ENCODE measurements around the gene ZC3H4. TPM values are rescaled to one million over a fixed set of nuclear protein-coding genes. Genes with fewer than 3 reads are reported as not detected.
"Not testable (repeated sequence)": the region's sequence is repeated elsewhere in the genome, so short reads cannot be mapped to it uniquely, and the experiment has no call there.

Gene ZC3H4
- total RNA-seq, 1 donor from 2014 or later = 23.9 TPM

- no peak for DNase-seq (ENCODE audit: low read depth)
- no peaks in the 10 kb centered on the region for H3K36me3 ChIP-seq (ENCODE audit: control insufficient read depth, insufficient read depth, low read length)
- no peak overlapping the region for H3K4me3 ChIP-seq (ENCODE audit: low read depth, low read length)
- TF ChIP-seq CTCF (IDR thresholded peaks at IDR 0.05; ENCODE audit: insufficient read depth, low read length, poor library complexity, severe bottlenecking) = no peak
- no peaks in the 10 kb centered on the region for H3K27me3 ChIP-seq (ENCODE audit: control insufficient read depth, insufficient read depth, low read length)
These were observed 11.1 kb downstream of the ZC3H4 start for GRCh38 chr19:47102346-47103060.

GRCh38 chr19:47101116-47101515 is 12.5 kb downstream of the ZC3H4 start:
- H3K36me3 ChIP-seq (ENCODE audit: control insufficient read depth, insufficient read depth, low read length); DNase-seq (ENCODE audit: low read depth); H3K4me3 ChIP-seq (ENCODE audit: low read depth, low read length); H3K27me3 ChIP-seq (ENCODE audit: control insufficient read depth, insufficient read depth, low read length): not testable (repeated sequence)

- Histone ChIP-seq H3K27me3 (ENCODE audit: control insufficient read depth, insufficient read depth, low read length) (no peaks in the 10 kb centered on the region), H3K4me3 (ENCODE audit: low read depth, low read length) (no peak overlapping the region), H3K36me3 (ENCODE audit: control insufficient read depth, insufficient read depth, low read length) (peaks cover 1% of the 10 kb centered on the region)
- DNase-seq (ENCODE audit: low read depth) = no peak
- TF ChIP-seq CTCF (IDR thresholded peaks at IDR 0.05; ENCODE audit: insufficient read depth, low read length, poor library complexity, severe bottlenecking) = no peak
These were observed 13.3 kb downstream of the ZC3H4 start for GRCh38 chr19:47100290-47100689.

- peaks cover 1% of the 10 kb centered on the region for H3K36me3 ChIP-seq (ENCODE audit: control insufficient read depth, insufficient read depth, low read length)
- no peak for TF ChIP-seq CTCF (IDR thresholded peaks at IDR 0.05; ENCODE audit: insufficient read depth, low read length, poor library complexity, severe bottlenecking)
- no peaks in the 10 kb centered on the region for H3K27me3 ChIP-seq (ENCODE audit: control insufficient read depth, insufficient read depth, low read length)
- no peak for DNase-seq (ENCODE audit: low read depth)
- H3K4me3 ChIP-seq (ENCODE audit: low read depth, low read length) = no peak overlapping the region
These were observed 14.0 kb downstream of the ZC3H4 start for GRCh38 chr19:47099576-47100050.

GRCh38 chr19:47098608-47099007 is 15.0 kb downstream of the ZC3H4 start:
- DNase-seq (ENCODE audit: low read depth) = no peak
- H3K36me3 ChIP-seq (ENCODE audit: control insufficient read depth, insufficient read depth, low read length) = peaks cover 1% of the 10 kb centered on the region
- H3K4me3 ChIP-seq (ENCODE audit: low read depth, low read length) = no peak overlapping the region
- no peak for TF ChIP-seq CTCF (IDR thresholded peaks at IDR 0.05; ENCODE audit: insufficient read depth, low read length, poor library complexity, severe bottlenecking)
- no peaks in the 10 kb centered on the region for H3K27me3 ChIP-seq (ENCODE audit: control insufficient read depth, insufficient read depth, low read length)

- TF ChIP-seq CTCF (IDR thresholded peaks at IDR 0.05; ENCODE audit: insufficient read depth, low read length, poor library complexity, severe bottlenecking) = no peak
- H3K4me3 ChIP-seq (ENCODE audit: low read depth, low read length) = no peak overlapping the region
- H3K36me3 ChIP-seq (ENCODE audit: control insufficient read depth, insufficient read depth, low read length) = peaks cover 1% of the 10 kb centered on the region
- no peaks in the 10 kb centered on the region for H3K27me3 ChIP-seq (ENCODE audit: control insufficient read depth, insufficient read depth, low read length)
- DNase-seq (ENCODE audit: low read depth) = no peak
These were observed 16.0 kb downstream of the ZC3H4 start for GRCh38 chr19:47097396-47098201.

Measured in kidney epithelial cell (primary cell).